DMS114 treated with DMSO at 0.1 percent for 48 hours (cell line): Measurements from ENCODE around the gene FAM161A.
"Not testable (repeated sequence)": the region's sequence is repeated elsewhere in the genome, so short reads cannot be mapped to it uniquely, and the experiment has no call there.

ENCODE experiments used
- DNase-seq: peaks from one replicate; lab custom pipeline; 2025; ENCODE audit not compliant: unreplicated experiment; lab: John Stamatoyannopoulos, UW

FAM161A gene

GRCh38 chr2:61845320-61845719, 8.5 kb downstream of the FAM161A start:
- no peak for DNase-seq

GRCh38 chr2:61841286-61841685, 12.6 kb downstream of the FAM161A start:
- DNase-seq = no peak

- DNase-seq = no peak
Observed at GRCh38 chr2:61834893-61835292, 19.0 kb downstream of the FAM161A start.

- DNase-seq = no peak
Observed at GRCh38 chr2:61833971-61834370, 19.9 kb downstream of the FAM161A start.

GRCh38 chr2:61832183-61832841, 21.5 kb downstream of the FAM161A start:
- no peak for DNase-seq

- no peak for DNase-seq
Observed at GRCh38 chr2:61822255-61822654, 31.6 kb downstream of the FAM161A start.

GRCh38 chr2:61816480-61817355, 37.1 kb downstream of the FAM161A start:
- DNase-seq = no peak

- no peak for DNase-seq
Observed at GRCh38 chr2:61814539-61815160, 39.2 kb downstream of the FAM161A start.

- not testable (repeated sequence) for DNase-seq
Observed at GRCh38 chr2:61813314-61813713, 40.5 kb downstream of the FAM161A start.

- no peak for DNase-seq
Observed at GRCh38 chr2:61811821-61812220, 42.0 kb downstream of the FAM161A start.

- not testable (repeated sequence) for DNase-seq
Observed at GRCh38 chr2:61810203-61810602, 43.7 kb downstream of the FAM161A start.

GRCh38 chr2:61808693-61809092, 45.2 kb downstream of the FAM161A start:
- DNase-seq = not testable (repeated sequence)

GRCh38 chr2:61807036-61807757, 46.7 kb downstream of the FAM161A start:
- DNase-seq = no peak

- DNase-seq = no peak
Observed at GRCh38 chr2:61802548-61802947, 51.3 kb downstream of the FAM161A start.

GRCh38 chr2:61799099-61799498, 54.8 kb downstream of the FAM161A start:
- DNase-seq = no peak

- DNase-seq = not testable (repeated sequence)
Observed at GRCh38 chr2:61797446-61797845, 56.4 kb downstream of the FAM161A start.

- DNase-seq = no peak
Observed at GRCh38 chr2:61795408-61795807, 58.5 kb downstream of the FAM161A start.

GRCh38 chr2:61793389-61793836, 60.4 kb downstream of the FAM161A start:
- peak; percentile 24 for DNase-seq

GRCh38 chr2:61792355-61792890, 61.4 kb downstream of the FAM161A start:
- DNase-seq = no peak

GRCh38 chr2:61789807-61790602, 63.9 kb downstream of the FAM161A start:
- no peak for DNase-seq
